HG03565 (cell line): ENCODE results near the gene BCHE.
"Not testable (repeated sequence)": the region's sequence is repeated elsewhere in the genome, so short reads cannot be mapped to it uniquely, and the experiment has no call there.

ENCODE experiments used
- ATAC-seq: cut with Tn5 transposase; IDR thresholded peaks from one replicate; pipeline ENCODE4 v1.9.1; 2021; ENCODE audit warnings: mild to moderate bottlenecking, moderate library complexity; ENCODE audit not compliant: unreplicated experiment

BCHE gene

DNA sequence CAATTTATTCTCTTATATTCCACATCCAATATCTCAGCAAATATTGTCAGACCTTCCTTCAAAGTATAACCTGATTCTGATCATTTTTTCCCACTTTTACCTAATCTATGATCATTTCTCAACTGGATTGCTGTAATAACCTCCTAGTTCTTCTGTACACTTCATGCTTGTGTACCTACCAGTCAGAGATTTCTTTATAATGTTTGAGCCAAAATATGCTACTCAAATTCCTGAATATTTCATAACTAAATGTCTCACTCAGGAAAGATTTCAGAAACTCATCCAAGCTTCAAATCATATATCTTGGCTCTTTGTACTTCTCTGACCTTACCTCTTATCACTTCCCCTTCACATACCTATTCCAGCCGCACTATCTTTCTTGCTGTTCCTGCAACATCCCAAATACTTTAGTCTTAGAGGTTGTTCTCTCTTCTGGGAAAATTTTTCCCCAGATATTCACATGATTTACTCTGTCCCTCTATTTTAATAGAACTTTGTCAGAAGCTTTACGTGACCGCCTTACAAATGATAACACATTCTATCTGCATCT, 20.0 kb downstream of the BCHE start:
- ATAC-seq = no peak

DNA sequence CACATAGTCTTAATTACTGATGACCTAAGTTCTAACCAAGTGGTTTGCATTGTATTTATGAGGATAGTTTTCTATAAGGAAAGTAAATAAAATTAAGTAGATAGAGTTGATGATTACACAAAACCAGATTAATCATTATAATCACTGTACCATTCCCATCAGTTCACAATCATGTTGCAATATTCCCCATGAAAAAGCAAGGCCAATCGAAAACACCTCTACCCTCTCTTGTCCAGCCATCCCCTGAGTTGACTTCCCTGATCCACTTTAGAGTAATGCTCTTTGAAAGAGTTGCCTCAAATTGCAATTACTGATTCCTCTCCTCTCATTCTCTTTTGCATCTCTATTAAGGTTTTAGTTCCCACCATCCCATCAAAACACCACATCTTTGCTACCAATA, 21.0 kb downstream of the BCHE start:
- ATAC-seq = no peak

DNA sequence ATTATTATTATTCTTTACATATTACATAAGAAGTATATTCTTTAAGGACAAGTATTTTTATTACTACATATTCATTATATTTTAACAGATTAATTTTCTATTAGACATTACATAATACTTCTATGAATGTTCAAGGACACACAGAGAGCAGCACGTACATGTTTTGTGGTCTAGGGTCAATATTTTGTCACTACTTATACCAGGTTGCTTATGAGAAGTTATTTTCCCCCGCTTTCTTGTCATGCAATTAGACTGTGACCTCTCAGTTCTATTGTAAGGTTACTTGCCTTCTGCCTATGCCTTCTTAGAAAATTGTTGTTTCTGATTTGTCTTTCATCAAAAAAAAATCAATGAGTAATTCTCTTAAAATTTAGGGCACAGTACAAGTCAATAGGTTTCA, 21.5 kb downstream of the BCHE start:
- ATAC-seq = no peak

DNA sequence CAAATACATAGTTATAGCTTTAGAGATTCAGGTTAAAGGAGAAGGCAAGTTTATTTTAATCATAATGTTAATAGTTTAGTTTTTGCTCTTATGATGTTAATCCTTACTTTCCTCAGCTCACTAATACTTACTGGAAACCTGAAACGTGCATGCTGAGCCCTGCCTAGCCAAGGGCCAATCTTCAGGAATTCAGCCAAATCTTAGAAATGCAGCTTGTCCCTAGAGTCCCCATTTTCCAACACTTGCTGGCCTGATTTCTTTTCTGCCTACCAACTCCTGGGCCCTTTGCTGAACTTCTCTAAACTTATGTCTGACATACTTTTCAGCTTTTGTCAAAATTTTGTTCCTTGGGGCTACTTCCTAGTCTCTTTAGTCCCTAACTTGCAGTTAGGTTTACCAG, 22.8 kb downstream of the BCHE start:
- ATAC-seq = no peak

DNA sequence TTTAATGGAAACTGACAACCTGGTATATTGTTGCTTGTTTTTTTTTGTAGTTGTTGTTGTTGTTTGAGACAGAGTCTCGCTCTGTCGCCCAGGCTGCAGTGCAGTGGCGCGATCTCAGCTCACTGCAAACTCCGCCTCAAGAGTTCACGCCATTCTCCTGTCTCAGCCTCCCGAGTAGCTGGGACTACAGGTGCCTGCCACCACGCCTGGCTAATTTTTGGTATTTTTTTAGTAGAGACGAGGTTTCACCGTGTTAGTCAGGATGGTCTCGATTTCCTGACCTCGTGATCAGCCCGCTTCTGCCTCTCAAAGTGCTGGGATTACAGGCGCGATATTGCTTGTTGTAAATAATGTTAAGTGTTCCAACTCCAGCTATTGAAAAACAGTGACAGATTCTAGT, 29.3 kb downstream of the BCHE start:
- not testable (repeated sequence) for ATAC-seq

DNA sequence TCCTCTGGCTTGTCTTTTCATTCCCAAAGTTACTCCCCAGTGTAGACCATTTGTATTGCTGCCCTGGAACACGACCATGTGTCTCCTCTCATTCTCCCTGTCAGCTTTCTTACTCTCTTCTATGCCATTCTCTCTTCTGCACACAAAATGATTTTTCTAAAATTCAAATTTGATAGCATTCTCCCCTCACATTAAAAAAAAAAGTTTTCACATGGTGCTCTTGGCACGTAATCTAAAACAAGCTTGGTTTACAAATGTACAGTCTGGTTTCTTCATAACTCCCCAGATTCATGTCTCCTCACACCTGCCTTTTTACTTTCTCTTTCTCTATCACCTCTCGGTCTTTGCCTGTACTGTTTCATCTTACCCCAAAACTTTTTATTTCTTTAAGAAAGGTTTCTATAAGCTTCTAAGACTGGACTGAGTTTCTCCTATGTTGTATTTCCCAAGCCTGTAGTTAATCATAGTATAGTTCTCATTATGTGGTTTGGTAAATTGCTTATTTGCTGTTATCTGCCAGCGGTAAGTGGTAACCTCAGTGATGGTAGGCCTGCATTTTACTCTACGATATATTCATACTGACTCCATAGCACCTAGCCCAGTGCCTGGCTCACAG, 31.2 kb downstream of the BCHE start:
- ATAC-seq = peak; percentile 71

DNA sequence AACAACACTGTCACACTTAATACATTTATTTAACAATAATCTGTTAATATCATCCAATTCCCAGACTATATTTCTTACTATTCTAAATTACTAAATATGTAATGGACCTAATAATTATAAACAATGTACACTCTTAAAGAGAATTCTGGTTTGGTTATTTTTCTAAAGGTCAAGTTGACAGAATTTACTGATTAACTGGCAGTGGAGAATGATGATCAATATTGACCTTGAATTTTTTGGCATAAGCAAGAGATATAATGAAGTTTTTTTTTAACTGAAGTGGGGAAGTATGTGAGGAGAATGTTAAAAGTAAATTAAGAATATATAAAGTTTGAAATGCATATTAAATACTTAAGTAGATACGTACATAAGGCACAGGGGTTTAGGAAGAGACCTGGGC, 33.8 kb downstream of the BCHE start:
- no peak for ATAC-seq

DNA sequence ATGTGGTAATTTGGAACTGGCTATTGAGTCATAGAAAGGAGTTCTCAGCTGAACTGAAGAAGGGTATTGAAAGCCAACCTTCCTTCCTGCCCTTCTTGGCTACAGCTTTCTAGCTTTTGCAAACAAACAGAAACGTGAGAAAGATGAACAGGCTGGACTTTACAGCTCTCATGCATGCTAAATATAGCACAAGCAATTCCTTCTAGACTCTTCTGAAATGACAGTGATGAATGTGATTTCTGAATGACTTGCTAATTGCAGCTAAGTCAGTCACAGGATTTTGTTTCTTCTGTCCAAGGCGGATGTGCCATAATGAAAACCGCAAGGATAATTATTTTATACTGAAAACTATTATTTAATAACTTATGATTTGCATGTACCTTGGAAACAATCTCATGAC, 36.3 kb downstream of the BCHE start:
- no peak for ATAC-seq

DNA sequence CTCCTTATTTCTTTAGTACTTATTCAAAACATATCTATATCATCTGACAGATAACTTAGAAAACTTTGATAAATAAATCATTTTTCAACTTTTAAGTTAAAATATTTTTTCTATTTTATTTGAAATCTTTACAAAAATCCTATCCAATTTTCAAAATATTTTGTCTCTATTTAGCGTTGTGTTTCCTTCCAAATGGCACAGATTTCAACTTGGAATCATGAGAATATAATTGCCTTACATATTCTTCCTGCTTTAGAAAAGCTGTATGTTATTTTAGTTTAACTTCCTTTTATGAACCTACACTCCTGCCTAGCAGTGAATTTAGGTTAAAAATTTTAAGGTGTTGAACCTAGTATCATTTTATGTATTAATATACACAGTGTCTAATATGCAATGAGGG, 38.2 kb downstream of the BCHE start:
- no peak for ATAC-seq

DNA sequence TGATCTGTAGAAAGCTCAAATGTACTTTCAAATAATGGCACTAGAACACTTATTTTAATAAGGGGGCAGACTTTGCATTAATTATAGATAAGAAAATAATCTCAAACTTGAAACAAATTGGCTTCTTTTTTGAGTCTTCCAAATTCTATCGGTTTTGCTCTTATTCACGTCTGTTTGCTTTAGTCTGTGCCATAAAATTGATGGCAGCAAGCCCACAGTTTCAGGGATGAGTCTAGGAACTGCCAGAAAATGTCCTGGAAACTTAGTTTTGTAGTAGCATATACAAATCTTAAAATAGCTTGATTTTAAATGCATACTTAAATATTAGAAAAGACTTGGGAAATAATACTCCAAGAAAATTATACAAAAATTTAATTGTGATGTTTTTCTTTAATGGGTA, 39.7 kb downstream of the BCHE start:
- no peak for ATAC-seq

DNA sequence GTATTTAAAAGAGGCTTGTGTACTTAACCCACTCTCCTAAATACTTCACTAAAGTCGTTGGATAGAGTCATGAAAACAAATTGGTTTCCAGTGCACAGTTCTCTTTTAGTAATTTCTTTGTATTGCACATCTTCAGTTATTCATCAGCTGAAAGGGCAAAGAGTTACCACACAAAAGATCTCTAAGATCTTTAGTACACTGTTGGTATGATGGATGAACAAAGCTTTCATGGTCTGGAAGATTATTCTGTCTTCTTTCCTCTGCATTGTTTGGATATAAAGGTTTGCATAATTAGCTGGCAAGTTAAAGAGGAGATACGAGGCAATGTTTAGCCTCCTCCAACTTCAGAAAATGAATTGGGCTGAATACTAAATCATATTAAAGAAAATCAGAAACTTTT, 40.5 kb downstream of the BCHE start:
- no peak for ATAC-seq

DNA sequence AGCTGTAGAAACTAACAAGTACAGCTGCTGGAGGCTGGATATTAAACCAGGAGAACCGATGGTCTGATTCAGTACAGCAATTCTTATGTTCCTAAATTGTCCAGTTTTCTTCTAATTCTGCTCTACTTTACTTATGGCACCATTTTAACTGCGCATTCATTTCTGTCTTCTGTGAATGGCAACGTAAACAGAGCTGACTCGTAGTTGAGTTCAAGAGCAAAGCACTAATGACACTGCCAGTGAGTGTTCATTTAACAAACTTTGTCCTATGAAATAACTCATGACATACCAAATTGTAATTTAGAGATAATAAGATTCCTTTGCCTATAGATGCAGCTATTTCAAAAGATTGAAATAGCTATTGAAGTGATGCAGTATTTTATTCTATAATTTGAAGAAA, 48.7 kb downstream of the BCHE start:
- no peak for ATAC-seq

DNA sequence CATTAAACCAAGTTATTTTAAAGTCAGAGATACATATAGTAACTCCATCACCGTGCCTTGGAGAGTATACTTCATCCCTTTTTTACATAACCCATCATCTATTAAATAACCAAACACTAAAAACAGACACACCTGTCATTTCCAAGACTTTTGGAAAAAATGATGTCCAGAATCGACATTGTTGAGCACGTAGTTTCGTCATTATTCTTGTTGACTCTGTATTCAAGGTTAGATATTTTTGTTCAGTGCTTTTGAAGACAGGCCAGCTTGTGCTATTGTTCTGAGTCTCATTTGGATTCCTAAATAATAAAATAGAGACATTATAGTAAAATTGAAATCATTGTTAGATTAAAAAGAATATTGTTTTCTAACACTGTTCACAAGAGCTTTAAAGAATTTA, 51.2 kb downstream of the BCHE start:
- no peak for ATAC-seq

DNA sequence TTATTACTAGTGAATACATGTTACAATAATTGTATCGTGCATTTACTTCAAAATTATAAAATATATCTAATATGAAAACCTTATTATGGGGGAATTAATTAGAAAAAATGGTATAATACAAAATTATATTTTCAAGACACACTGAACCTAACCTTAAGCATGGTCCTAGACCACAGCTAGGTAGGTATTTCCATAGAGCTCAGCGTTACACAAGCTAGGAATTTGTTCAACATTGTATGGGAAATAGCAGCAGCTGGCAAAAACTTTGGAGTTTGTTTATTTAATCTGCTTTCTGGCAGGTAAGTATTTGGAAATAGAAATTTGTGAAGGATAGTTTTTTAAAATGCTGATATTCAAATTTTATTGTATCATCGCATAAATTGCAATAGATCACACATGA, 52.9 kb downstream of the BCHE start:
- ATAC-seq = no peak

DNA sequence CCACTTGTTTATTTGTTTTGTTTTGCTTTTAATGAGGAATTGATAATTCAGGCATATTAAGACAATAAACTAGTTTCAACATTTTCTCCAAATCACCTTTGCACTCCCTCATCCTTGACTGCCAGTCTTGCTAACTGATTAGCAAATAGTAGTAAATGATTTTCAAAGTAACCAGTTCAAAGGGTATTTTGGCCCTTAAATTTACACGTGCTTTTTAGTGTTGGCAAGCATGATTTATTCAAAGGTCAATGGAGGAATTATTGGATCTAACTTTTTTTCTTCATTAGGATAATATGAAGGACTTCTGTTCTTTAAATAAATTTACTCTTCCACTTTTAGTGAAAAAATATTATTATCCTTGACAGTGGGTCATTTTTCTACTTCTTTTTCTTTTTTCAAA, 53.8 kb downstream of the BCHE start:
- ATAC-seq = no peak

DNA sequence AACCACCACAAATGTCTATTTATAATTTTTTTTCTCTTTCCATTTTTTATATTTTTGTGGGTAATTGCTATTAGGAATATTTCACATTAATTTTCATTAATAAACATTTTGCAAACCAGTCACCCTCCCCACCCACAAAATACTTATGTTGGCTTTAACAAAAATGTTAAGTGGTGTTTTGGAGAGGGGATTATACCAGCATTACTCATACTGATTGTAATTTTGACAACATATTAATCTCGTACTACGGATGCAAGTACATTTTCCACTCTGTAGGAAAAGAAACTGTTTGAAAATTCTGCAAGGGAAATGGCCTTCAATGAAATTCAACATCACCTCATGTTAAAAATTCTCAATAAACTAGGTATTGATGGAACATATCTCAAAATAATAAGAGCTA, 58.3 kb downstream of the BCHE start:
- no peak for ATAC-seq

DNA sequence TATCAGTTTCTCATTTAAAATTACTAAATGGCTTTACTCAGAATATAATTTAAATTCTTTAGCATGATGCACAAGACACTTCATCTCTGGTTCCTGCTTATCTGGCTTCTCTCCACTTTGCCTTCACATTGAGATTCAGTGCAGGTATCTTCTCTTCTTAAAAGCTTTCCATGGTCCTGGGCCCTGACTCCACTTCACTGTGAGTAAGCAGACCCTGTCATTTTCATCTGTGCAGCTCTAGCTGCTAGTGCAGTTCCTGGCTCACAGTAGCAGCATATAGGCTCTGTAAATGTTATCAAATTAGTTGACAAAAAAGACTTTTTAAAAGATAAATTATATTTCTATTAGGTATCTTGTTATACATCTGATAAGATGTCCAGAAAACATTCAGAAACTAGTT, 58.8 kb downstream of the BCHE start:
- no peak for ATAC-seq

DNA sequence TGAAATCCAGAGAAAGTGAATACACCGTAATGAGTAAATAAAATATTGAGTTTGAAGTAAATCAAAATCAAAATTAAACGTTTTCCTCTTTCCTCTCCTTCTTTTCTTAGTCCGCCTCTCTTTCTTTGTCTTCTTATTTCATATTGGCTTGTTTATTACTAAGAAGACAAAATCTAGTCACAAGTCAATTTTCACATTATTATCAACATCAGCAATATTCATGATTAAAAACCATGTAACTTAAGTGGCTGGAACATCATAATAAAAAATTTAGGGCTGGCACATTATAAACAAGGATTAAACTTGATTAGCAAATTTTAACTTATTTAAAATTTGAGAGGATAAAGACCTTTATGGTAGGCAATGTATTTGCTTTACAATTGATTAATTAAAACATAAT, 61.4 kb downstream of the BCHE start:
- ATAC-seq = no peak

DNA sequence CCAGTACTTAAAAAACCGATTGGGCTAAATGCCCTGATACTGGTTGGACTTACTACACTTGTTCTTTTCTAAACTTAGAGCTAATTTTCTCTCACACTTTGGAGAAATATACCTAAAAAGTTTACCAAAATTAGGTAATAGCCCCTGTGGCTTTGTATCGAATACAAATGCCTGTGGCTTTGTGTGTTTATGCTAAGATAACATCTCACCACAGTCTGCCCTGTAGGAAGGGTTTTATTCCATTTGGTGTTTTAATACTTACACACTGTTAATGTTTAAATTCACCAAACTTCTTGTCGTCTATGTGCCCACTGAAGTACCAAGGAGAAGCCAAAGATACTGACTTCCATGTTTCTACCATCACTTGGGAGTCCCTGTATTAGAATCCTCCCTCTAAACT, 66.4 kb downstream of the BCHE start:
- ATAC-seq = no peak

DNA sequence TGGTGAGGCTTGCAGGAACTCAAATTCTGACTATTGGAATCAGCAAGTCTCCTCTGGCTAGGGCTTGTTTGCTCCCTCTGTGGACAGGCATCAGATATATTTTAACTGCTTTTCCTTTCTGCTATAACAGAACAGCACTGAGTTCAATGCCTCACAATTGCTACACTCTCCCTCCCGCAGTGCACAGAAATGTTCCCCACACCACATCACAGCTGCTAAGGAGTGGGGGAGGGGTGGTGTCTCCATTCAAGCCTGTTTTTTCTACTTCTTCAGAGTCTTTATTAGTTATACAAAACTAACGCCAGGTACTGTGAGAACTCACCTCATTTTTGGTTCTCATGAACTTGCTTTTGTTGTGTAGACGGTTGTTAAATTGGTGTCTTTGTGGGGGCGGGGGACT, 68.5 kb downstream of the BCHE start:
- no peak for ATAC-seq

DNA sequence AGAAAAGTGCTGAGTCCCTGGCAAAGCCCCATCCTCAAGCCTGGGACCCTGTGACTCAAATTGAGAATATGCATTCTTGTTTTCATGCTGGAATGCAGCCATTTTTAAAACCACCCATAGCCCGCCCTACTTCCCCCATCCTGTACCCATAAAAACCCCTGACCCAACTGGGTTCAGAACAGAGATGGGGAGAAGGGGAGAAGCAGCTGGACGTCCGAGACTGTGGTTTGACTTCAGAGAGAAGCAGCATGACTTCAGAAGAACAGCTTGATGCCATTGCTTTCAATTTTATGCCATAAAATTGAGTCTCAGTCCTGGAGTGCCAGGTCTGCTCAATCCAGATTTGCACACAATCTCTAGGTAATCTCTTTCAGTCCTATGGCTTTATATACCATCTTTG, 78.2 kb downstream of the BCHE start:
- no peak for ATAC-seq

DNA sequence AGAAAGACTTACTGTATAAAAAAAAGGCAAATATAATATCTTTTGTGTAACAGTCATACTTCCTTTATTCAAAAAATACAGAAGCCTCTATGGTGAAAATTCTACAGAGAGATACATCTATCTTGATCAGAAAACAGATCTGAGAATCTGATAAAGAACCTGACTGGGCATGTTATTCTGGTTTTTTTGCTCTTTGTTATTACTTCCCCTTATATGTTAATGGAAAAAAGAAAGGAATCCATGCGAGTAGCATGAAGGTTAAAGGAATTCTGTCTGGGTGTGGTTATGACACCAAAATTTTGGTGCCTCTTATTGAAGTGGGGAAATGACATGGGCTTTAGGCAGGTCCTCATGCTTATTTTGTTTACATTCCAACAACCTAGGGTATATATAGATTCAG, 81.7 kb downstream of the BCHE start:
- no peak for ATAC-seq

DNA sequence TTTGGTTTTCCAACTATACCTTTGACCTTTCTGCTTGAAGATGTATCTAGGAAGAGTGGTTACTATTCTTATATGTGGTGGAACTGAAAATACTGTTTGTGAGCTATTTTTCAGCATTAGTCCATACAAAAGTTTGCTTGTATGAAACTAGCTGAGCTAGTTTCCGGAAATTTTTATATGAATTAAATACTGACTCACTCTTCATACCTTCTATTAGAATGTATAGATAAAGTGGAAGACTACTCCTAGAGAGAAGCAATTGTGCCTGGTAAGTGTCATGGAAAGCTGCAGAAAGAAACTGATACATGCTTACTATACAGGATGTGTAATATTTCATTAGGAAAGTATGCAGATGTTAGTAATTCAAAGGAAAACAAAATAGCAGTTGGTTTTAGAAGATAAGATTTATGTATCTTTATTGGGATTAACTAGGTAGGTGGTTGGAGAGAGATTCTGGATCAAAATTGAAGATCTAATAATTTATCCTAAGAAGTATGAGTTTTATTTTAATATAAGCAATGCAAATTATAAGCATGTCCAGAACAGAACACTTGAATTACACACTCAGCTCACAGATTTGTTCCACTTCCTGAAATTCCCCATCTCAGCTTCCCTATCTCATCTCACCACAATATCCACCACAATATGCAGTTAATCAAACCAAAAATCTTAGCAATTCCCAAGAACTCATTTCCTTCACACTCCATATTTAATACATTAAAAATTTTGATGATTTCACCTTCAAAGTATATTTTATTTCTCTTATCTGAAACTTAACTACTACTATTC, 82.8 kb downstream of the BCHE start:
- no peak for ATAC-seq
